ENCODE measurements around the gene PLCH1.

PLCH1 gene

DNA sequence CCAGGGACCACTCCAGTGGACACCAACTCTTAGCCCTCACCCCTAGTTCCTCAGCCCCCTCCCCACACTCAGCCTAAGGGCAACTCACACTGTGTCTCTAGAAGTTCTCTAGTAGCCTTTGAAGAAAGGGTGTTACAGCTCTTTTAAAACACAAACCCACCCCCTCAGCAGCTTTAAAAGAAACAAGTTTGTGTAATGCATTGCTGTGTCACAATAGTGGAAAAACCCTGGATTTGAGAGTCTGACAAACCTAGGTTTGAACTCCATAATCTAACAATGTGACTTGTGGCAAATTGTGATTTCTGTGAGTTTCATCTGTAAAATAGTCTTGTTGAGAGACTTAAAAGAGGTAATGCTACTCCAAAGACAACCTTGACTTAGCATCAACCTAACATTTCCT lies 54.0 kb downstream of the PLCH1 start:
- no peak for DNase-seq (ENCODE audit: low read depth, low spot score)

DNA sequence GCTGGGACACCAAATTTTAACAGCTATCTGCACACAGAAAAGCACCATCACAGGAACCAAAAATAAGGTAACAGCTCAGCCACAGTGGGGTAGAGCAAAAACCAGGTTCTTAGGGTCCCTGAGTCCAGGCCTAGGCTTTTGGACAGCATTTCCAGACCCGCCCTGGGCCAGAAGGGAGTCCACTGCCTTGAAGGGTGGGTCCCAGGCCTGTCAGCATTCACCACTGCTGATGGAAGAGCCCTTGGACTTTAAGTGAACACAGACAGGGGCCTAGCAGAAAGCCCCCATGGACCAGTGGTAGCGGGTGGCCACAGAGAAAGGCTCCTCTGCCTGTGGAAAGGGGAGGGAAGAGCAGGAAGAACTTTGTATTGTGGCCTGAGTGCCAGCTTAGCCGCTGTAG lies 56.4 kb downstream of the PLCH1 start:
- no peak for DNase-seq (ENCODE audit: low read depth, low spot score)

DNA sequence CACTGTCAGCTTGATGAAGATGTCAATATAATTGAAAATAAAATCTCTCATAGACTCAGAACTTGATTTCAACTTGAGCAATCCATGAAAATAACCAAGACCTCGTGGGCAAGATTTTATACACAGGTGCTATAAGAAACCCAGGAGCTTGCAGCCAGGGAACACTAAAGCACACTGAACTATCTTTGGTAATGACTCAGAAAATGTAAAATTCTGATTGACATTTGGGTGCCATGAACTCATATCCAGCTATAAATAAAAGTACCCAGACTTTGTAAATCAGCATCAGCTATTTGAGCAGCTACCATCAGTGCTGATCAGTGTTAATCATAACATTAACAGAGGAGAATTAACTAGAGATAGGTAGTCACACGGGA lies 61.5 kb downstream of the PLCH1 start:
- no peak for DNase-seq (ENCODE audit: low read depth, low spot score)

DNA sequence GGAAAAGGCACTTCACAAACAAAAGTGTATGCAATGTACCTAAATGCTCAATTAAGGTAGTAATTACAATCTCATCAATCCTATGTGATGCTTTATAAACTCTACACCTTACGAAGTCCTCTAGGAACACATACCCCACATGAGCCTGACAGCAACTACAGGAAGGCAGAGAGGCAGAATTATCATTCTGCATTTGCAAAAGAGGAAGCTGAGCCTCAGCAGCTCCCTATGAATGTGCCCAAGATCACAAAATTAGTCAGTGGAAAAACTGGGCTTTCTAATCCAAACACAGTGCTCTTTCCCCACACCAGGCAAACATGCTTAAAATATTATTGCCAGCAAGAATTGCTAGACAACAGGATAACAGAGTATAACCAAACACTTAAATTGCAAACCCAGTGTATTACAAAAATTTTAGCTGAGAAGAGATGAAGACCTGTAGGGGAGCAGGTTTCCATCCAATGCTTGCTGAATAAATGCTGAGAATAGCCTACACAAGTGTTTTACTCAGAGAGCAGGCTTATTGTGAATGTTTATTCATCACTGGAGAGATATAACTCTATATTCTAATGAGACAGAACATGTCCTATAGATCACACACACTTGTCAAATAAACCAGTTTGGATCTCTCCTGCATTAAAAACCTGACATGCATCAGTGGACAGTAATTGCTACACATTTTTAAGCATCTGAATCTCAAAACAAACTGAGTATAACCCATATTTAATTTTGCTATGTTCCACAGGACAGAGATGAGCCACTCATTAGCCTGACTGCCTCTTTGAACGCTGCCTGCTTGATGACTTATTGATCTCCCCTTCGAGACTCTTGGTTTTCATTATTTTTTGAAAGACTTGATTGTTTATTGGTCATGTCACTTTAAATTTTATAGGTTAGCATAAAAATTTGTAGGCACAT lies 62.2 kb downstream of the PLCH1 start:
- DNase-seq (ENCODE audit: low read depth, low spot score): no peak

DNA sequence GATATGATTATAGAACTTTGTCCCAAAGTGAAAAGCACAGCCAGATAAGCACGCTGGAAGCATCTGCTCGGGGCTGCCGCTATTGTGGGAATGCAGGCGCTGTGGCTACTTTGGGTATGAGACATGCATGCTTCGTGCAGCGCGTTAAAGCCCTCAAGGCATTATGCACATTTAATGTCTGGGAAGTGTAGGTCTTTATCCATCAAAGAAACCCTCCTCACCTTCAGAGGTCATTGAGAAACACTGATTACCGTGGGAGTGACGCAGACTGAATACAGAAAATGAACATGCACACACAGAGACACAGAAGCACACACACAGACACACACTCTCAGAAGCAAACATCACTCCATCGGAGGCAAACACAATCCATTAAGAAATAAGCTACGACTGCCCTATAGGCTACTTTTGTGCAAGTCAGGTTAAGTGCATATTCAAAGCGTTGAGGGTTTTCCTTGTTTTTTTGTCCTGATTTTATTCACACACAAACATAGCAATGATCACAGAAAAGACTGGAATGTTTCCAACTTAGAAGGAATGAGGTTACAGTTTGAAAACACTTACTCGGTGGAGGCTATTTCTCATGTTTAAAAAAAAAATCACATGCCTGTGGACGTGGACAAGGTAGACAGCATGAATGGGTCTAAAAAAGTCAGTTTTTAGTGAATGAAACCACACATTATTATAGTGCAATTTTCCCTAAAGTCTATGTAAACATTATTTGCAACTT lies 68.5 kb downstream of the PLCH1 start:
- DNase-seq (ENCODE audit: low read depth, low spot score): peak; percentile 1

- no peak for DNase-seq (ENCODE audit: low read depth, low spot score)
Observed at GRCh38 chr3:155675094-155675493, 69.8 kb downstream of the PLCH1 start.

GRCh38 chr3:155673421-155673820 lies 71.5 kb downstream of the PLCH1 start:
- no peak for DNase-seq (ENCODE audit: low read depth, low spot score)

DNA sequence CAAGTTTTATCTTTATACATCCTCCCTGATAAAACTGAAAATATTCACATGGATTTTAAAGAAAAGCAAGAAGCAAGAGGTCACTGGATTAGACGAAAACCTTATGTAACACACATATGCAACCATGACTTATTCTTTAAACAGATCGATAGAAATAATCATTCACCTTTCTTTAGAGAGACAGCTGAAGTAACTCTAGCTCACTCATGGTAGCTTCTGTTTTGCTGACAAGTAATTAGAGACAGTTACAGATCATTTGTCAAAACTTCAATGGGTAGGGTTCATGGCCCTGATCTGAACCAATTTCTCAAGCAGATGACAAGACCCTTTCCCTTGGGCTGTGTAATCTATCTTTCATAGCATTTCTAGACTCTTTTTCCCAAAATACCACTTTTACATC lies 74.5 kb downstream of the PLCH1 start:
- DNase-seq (ENCODE audit: low read depth, low spot score): no peak

- DNase-seq (ENCODE audit: low read depth, low spot score): no peak
Observed at GRCh38 chr3:155667988-155668387, 76.9 kb downstream of the PLCH1 start.

DNA sequence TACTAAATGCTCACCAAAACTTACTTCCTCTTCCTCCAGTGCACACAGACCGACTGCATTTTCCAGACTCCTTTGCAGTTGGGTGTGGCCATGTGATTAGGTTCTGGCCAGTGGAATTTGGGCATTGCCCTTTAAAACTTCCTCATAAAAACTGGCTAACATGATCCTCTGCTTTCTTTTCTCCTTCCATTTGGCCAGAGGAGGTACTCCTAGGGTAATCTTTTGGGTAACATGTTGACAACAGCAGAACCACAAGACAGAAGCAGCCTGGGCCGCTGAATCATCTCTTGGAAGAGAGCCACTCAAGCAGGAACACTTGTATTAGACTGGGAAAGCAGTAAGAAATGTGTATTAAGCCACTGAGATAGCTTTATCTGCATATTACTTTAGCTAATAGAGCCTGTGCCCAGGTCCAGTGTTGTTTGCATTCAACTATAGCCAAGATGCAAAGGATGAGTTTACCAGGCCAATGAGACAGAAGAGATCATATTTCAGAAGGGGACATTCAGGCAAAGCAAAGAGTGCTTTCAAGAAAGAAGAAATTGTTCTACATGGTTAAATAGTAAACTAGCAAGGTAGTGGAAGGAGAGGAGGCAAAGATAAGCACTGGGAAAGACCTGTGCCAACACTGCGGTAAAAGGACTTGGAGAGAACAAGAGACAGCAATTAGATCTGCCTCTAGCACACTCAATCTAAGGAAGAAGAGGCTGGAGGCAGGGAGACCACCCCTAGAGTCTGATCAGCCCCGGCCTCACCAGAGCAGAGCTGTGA lies 79.8 kb downstream of the PLCH1 start:
- DNase-seq (ENCODE audit: low read depth, low spot score): no peak

DNA sequence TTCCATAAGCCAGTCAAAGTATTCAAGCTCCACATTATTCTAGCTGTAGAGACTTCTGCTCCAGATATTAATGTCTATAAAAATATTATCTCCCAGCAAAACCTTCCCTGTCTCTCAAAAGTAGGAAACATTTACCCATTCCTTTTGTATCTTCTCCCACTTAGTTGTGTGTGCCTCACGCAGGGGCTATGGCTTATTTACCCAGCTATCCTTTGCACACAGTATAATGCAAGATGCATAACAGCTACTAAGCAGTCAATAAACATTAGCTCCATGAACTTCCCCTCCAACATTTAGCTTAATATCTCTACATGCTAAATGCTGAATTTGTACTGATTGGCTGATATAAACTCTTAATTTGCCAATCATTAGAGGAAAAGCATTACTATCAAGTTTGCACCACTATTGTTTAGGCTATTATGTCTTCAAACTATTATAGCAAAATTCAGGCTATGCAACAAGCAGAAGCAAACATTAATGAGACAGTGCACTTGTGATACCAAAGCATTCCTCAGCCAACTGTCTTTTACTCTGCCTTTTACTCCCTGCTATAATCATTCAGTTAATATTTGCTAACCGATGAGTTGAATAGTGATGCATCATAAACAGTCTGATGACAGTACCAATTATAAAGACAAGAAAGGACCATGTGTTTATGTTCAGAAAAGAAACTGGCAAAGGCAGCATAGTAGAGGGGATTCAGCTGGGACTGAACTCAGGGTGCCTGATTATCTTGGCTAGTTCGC lies 81.2 kb downstream of the PLCH1 start:
- no peak for DNase-seq (ENCODE audit: low read depth, low spot score)

- no peak for DNase-seq (ENCODE audit: low read depth, low spot score)
Observed at GRCh38 chr3:155661760-155662159, 83.1 kb downstream of the PLCH1 start.

- no peak for DNase-seq (ENCODE audit: low read depth, low spot score)
Observed at GRCh38 chr3:155661042-155661441, 83.8 kb downstream of the PLCH1 start.

DNA sequence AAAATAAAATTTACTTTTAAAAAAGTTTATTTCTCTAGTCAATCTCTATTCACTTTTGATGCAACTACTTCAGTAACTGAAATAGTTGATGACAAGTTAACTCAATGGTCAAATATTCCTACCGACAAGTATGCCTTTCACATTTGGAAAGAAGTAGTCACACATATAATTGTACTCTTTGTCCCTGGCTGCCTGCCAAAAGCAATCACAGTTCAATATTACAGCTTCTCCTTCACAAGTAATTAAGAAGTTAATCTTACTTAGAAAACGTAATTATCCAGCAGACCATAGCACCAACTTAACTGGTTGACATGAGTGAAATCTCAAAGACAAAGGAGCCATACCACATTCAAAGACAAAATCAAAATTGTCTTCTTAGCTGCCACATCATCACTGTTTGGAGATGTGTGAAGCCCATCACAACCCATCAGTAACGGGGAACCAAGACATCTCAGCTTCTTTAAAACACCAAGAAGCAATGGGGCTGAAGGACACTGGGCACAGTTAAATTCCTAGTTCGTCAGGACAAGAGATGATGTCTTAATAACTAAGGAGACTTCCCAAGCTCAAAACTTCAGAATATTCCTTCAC lies 86.1 kb downstream of the PLCH1 start:
- DNase-seq (ENCODE audit: low read depth, low spot score): no peak

- no peak for DNase-seq (ENCODE audit: low read depth, low spot score)
Observed at GRCh38 chr3:155658006-155658405, 86.9 kb downstream of the PLCH1 start.

- no peak for DNase-seq (ENCODE audit: low read depth, low spot score)
Observed at GRCh38 chr3:155657161-155657560, 87.7 kb downstream of the PLCH1 start.

- DNase-seq (ENCODE audit: low read depth, low spot score): no peak
Observed at GRCh38 chr3:155656466-155656865, 88.4 kb downstream of the PLCH1 start.

DNA sequence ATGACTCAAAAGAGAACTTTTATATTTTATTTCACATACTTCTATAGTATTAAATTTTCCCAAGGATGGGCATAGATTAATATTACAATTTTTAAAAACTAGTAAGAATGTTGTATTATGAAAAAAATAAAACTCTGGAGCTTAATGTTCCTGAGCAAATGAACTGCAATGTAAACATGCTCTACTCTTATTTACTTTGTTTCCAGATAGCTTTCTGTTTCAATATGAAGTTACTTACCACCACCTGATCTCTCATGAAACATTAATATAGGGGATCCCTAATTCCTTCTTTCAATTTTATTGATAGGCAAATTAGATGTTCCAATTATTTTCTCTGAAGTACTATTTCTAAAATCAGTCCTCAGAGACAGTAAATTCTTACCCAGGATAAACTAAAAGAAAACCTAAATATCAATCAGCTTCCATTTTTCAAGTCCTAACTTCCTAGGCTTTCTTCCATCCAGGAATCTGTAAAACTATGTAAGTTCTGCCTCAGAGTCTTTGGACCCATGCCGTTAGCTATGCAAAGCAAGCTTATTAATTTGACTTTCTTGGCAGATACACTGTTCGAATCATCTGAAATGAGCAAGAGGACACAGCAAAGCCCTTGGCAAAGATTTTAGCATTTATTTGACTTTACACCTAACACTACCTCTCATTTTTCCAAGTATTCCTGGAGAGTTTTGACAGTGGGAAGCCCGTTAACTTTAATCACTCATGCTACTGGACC lies 93.2 kb downstream of the PLCH1 start:
- DNase-seq (ENCODE audit: low read depth, low spot score): no peak

DNA sequence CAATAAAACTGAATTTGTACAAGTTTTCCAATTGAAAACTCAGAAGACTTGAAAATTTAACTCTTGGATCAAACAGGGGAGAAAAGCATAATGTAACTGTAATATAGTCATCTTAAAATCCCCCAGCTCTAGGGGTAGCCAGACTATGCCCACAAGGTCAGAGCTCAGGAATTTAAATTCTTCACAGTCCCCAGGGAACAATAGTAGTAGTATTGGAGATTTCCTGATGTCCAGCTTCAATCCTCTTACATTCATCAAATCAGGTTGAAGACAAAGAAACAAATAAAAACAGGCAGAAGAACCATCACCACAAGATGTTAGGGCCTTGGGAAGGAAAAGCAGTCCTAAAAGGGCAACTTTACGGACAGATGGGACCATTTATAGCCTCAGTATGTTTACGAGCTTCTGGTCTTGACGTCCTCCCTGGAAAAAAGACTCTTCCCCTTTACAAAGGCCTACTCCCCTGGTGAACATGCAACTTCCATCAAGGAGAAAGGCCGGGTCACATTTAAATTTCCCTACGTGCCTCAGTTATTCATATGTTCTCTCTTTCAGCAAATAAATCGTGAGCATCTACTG lies 96.8 kb downstream of the PLCH1 start:
- DNase-seq (ENCODE audit: low read depth, low spot score): no peak

GRCh38 chr3:155647206-155647605 lies 97.7 kb downstream of the PLCH1 start:
- no peak for DNase-seq (ENCODE audit: low read depth, low spot score)
